ENCODE results near the gene CHST15. TPM values are rescaled to one million over a fixed set of nuclear protein-coding genes. Genes with fewer than 3 reads are reported as not detected.
"Not testable (repeated sequence)": the region's sequence is repeated elsewhere in the genome, so short reads cannot be mapped to it uniquely, and the experiment has no call there.

The CHST15 gene
- total and polyA plus RNA-seq, 2 experiments from 2014 or later = 0.06 to 0.11 TPM

DNA sequence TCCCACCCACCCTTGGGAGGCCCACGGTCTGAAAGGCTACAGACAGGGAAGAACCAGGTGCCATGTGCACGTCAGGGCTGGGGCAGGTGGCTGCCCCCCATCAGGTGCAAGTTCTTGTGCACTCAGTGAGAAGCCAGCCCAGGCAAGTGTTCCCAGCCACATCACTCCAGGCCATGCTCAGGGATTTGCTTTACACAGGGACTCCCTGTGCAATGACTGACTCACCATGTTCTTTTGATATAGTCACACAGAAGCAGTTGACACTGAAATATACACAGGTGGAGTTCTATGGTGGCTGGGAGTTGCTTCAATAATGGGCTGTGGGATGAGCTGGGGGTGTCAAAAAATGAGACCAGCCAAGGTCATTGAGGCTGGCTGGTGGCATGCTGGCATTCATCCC, 8.0 kb upstream of the CHST15 start:
- WGBS, 2 experiments (ENCODE audit: low coverage in 1 of 2, low lambda C conversion rate in 2 of 2, missing lambda C conversion rate in 2 of 2) = 33 to 38% methylated on average over 2 of the region's 2 CpGs
- H3K9me3 ChIP-seq (ENCODE audit: low read depth) = no peaks in the 10 kb centered on the region
- H3K9me2 ChIP-seq (ENCODE audit: insufficient read depth) = no peaks in the 10 kb centered on the region
- no peak overlapping the region for H3K27ac ChIP-seq
- H3K4me1 ChIP-seq (ENCODE audit: insufficient read depth) = no peaks in the 10 kb centered on the region
- no peak overlapping the region for H3K9ac ChIP-seq
- no peak overlapping the region for H3K4me2 ChIP-seq (ENCODE audit: unreplicated experiment)
- no peaks in the 10 kb centered on the region for H3K36me3 ChIP-seq (ENCODE audit: low read depth)
- DNase-seq = no peak
- no peaks in the 10 kb centered on the region for H3K79me2 ChIP-seq (ENCODE audit: insufficient read depth)
- H3K27me3 ChIP-seq (replicated peaks; ENCODE audit: insufficient read depth) = peaks cover 22% of the 10 kb centered on the region
- in situ Hi-C loops (cut with MboI) = no loop called here
- H3F3A ChIP-seq (ENCODE audit: insufficient read depth) = no peaks in the 10 kb centered on the region
- no peak overlapping the region for H2AFZ ChIP-seq
- no peak overlapping the region for H3K4me3 ChIP-seq
- H4K20me1 ChIP-seq (ENCODE audit: insufficient read depth) = no peaks in the 10 kb centered on the region
- TF ChIP-seq EZH2 (IDR thresholded peaks at IDR 0.05; ENCODE audit: insufficient read depth, poor library complexity, severe bottlenecking) (no peak), EZH2phosphoT487 (IDR thresholded peaks at IDR 0.05; ENCODE audit: insufficient read depth, low read depth) (no peak)

DNA sequence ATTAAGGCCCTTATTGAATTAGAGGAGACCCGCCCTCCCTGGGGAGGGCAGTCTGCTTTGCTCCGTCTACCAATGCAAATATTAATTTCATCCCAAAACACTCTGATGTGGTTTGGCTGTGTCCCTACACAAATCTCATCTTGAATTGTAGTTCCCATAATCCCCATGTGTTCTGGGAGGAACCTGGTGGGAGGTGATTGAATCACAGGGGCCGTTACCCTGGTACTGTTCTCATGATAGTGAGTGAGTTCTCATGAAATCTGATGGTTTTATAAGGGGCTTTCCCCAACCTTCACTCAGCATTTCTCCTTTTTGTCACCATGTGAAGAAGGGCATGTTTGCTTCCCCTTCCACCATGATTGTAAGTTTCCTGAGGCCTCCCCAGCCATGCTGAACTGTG, 7.3 kb upstream of the CHST15 start:
- H3K4me2 ChIP-seq (ENCODE audit: unreplicated experiment); H3K9me3 ChIP-seq (ENCODE audit: low read depth); H3K79me2 ChIP-seq (ENCODE audit: insufficient read depth); DNase-seq; H3K36me3 ChIP-seq (ENCODE audit: low read depth); H4K20me1 ChIP-seq (ENCODE audit: insufficient read depth); H2AFZ ChIP-seq; H3K4me1 ChIP-seq (ENCODE audit: insufficient read depth); in situ Hi-C loops (cut with MboI); H3K27ac ChIP-seq; H3F3A ChIP-seq (ENCODE audit: insufficient read depth); H3K4me3 ChIP-seq; H3K9me2 ChIP-seq (ENCODE audit: insufficient read depth); H3K9ac ChIP-seq: not testable (repeated sequence)
- H3K27me3 ChIP-seq (replicated peaks; ENCODE audit: insufficient read depth) = peaks cover 27% of the 10 kb centered on the region
- 36 to 43% methylated on average over 3 of the region's 3 CpGs for WGBS, 2 experiments (ENCODE audit: low coverage in 1 of 2, low lambda C conversion rate in 2 of 2, missing lambda C conversion rate in 2 of 2)

DNA sequence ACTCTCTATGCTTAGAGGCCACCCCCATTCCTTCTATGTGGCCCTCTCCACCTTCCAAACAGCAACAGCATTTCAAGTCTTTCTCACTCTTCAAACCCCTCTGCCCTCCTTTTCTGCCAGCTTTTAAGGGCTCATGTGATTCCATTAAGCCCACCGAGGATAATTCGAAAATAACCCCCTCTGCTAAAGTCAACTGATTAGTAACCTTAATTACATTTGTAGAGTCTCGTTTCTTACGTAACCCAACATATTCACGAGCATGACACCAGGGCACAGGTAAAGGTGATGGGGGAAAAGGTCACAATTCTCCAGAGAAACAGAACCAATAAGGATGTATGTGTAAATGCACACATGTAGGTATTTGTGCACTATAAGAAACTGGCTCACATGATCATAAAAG, 6.7 kb upstream of the CHST15 start:
- Histone ChIP-seq H3K4me3 (no peak overlapping the region), H3K27ac (no peak overlapping the region), H2AFZ (no peak overlapping the region), H3K9ac (no peak overlapping the region), H3F3A (ENCODE audit: insufficient read depth) (no peaks in the 10 kb centered on the region), H3K9me3 (ENCODE audit: low read depth) (no peaks in the 10 kb centered on the region), H4K20me1 (ENCODE audit: insufficient read depth) (no peaks in the 10 kb centered on the region), H3K36me3 (ENCODE audit: low read depth) (no peaks in the 10 kb centered on the region), H3K79me2 (ENCODE audit: insufficient read depth) (no peaks in the 10 kb centered on the region), H3K4me1 (ENCODE audit: insufficient read depth) (no peaks in the 10 kb centered on the region), H3K4me2 (ENCODE audit: unreplicated experiment) (no peak overlapping the region), H3K9me2 (ENCODE audit: insufficient read depth) (no peaks in the 10 kb centered on the region), H3K27me3 (replicated peaks; ENCODE audit: insufficient read depth) (peaks cover 32% of the 10 kb centered on the region)
- in situ Hi-C loops (cut with MboI) = no loop called here
- WGBS, 2 experiments (ENCODE audit: low coverage in 1 of 2, low lambda C conversion rate in 2 of 2, missing lambda C conversion rate in 2 of 2) = 51 to 53% methylated on average over 5 of the region's 5 CpGs
- no peak for DNase-seq
- TF ChIP-seq EZH2 (IDR thresholded peaks at IDR 0.05; ENCODE audit: insufficient read depth, poor library complexity, severe bottlenecking) = no peak
- no peak for TF ChIP-seq EZH2phosphoT487 (IDR thresholded peaks at IDR 0.05; ENCODE audit: insufficient read depth, low read depth)

DNA sequence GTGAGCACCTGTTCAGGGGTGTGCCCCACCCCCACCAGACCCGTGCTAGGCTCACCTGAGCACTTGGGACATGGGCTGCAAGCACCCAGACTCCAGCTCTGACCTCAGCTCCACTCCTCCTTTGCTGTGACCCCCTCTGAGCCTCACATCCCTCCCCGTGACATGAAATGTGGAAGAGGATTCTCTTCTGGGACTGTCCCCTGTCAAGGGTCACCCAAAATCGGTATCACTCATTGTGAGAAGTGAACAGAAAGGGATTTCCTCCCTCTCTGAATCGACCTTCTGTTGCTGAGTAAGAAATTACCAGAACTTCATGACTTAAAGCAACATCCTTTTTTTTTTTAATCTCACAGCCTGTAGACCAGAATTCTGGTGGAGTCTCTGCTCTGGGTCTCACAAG, 6.2 kb upstream of the CHST15 start:
- Histone ChIP-seq H2AFZ (no peak overlapping the region), H3K9me3 (ENCODE audit: low read depth) (no peaks in the 10 kb centered on the region), H3K4me2 (ENCODE audit: unreplicated experiment) (no peak overlapping the region), H3K4me1 (ENCODE audit: insufficient read depth) (no peaks in the 10 kb centered on the region), H3K9me2 (ENCODE audit: insufficient read depth) (no peaks in the 10 kb centered on the region), H4K20me1 (ENCODE audit: insufficient read depth) (no peaks in the 10 kb centered on the region), H3K79me2 (ENCODE audit: insufficient read depth) (no peaks in the 10 kb centered on the region), H3K4me3 (no peak overlapping the region), H3F3A (ENCODE audit: insufficient read depth) (no peaks in the 10 kb centered on the region), H3K36me3 (ENCODE audit: low read depth) (no peaks in the 10 kb centered on the region), H3K27ac (no peak overlapping the region), H3K9ac (no peak overlapping the region), H3K27me3 (replicated peaks; ENCODE audit: insufficient read depth) (peaks cover 37% of the 10 kb centered on the region)
- no peak for DNase-seq
- 10 to 11% methylated on average over 4 of the region's 4 CpGs for WGBS, 2 experiments (ENCODE audit: low coverage in 1 of 2, low lambda C conversion rate in 2 of 2, missing lambda C conversion rate in 2 of 2)
- in situ Hi-C loops (cut with MboI) = no loop called here
- TF ChIP-seq EZH2phosphoT487 (IDR thresholded peaks at IDR 0.05; ENCODE audit: insufficient read depth, low read depth) (no peak), EZH2 (IDR thresholded peaks at IDR 0.05; ENCODE audit: insufficient read depth, poor library complexity, severe bottlenecking) (no peak)

DNA sequence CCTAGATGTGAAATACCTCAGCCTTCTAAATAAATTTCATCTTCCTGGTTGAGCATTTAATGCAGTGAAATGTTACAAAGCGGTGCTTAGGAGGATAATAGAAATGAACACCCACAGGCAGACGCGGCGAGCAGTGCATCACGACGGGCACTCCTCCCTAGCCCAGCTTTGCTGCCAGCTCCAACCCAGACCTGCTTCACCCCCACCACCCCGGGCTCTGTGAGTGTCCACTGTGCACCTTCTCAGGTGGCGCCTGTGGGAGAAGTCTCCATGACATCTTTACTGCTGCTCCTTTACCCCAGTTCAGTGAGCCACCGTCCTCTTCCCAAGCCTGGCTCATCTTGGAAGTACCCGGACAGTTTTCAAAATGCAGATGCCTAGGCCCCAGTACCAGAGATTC, 5.2 kb upstream of the CHST15 start:
- H3K36me3 ChIP-seq (ENCODE audit: low read depth) = no peaks in the 10 kb centered on the region
- peaks cover 1% of the 10 kb centered on the region; the same call in 1 of the 2 replicates for H3K4me1 ChIP-seq (ENCODE audit: insufficient read depth)
- peaks cover 47% of the 10 kb centered on the region for H3K27me3 ChIP-seq (replicated peaks; ENCODE audit: insufficient read depth)
- in situ Hi-C loops (cut with MboI) = no loop called here
- no peaks in the 10 kb centered on the region for H3F3A ChIP-seq (ENCODE audit: insufficient read depth)
- TF ChIP-seq EZH2phosphoT487 (IDR thresholded peaks at IDR 0.05; ENCODE audit: insufficient read depth, low read depth) = no peak
- no peaks in the 10 kb centered on the region for H4K20me1 ChIP-seq (ENCODE audit: insufficient read depth)
- no peak overlapping the region for H3K27ac ChIP-seq
- H3K79me2 ChIP-seq (ENCODE audit: insufficient read depth) = no peaks in the 10 kb centered on the region
- H3K4me2 ChIP-seq (ENCODE audit: unreplicated experiment) = no peak overlapping the region
- no peaks in the 10 kb centered on the region for H3K9me3 ChIP-seq (ENCODE audit: low read depth)
- no peak overlapping the region for H2AFZ ChIP-seq
- no peaks in the 10 kb centered on the region for H3K9me2 ChIP-seq (ENCODE audit: insufficient read depth)
- DNase-seq = no peak
- 58 to 59% methylated on average over 10 of the region's 10 CpGs for WGBS, 2 experiments (ENCODE audit: low coverage in 1 of 2, low lambda C conversion rate in 2 of 2, missing lambda C conversion rate in 2 of 2)
- H3K9ac ChIP-seq = no peak overlapping the region
- H3K4me3 ChIP-seq = no peak overlapping the region
